OCI-LY1 (cell line): ENCODE data around the gene OR6B3.

Experiments used
- CTCF ChIP-seq: fragments of 200-600 bp; sonication (generic), shearing (Covaris generic); IDR thresholded peaks from 2 replicates; pipeline ENCODE4 v1.5.1; 2017; ENCODE audit warnings: mild to moderate bottlenecking, antibody characterized with exemption, low read length, moderate library complexity, mixed read lengths
- EZH2 ChIP-seq: fragments of 200-600 bp; sonication (generic), shearing (Covaris generic); IDR thresholded peaks from 2 replicates; pipeline ENCODE4 v1.8.0; 2017; ENCODE audit warnings: borderline replicate concordance, mixed run types, mild to moderate bottlenecking, antibody characterized with exemption, low read length, moderate library complexity, mixed read lengths

- TF ChIP-seq CTCF = no peak
- TF ChIP-seq EZH2 = no peak
These were observed 50.3 kb downstream of the OR6B3 start for GRCh38 chr2:240002983-240003382.
